Measurements from ENCODE around the gene SLITRK2.

Gene SLITRK2, protein sequence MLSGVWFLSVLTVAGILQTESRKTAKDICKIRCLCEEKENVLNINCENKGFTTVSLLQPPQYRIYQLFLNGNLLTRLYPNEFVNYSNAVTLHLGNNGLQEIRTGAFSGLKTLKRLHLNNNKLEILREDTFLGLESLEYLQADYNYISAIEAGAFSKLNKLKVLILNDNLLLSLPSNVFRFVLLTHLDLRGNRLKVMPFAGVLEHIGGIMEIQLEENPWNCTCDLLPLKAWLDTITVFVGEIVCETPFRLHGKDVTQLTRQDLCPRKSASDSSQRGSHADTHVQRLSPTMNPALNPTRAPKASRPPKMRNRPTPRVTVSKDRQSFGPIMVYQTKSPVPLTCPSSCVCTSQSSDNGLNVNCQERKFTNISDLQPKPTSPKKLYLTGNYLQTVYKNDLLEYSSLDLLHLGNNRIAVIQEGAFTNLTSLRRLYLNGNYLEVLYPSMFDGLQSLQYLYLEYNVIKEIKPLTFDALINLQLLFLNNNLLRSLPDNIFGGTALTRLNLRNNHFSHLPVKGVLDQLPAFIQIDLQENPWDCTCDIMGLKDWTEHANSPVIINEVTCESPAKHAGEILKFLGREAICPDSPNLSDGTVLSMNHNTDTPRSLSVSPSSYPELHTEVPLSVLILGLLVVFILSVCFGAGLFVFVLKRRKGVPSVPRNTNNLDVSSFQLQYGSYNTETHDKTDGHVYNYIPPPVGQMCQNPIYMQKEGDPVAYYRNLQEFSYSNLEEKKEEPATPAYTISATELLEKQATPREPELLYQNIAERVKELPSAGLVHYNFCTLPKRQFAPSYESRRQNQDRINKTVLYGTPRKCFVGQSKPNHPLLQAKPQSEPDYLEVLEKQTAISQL

DNA sequence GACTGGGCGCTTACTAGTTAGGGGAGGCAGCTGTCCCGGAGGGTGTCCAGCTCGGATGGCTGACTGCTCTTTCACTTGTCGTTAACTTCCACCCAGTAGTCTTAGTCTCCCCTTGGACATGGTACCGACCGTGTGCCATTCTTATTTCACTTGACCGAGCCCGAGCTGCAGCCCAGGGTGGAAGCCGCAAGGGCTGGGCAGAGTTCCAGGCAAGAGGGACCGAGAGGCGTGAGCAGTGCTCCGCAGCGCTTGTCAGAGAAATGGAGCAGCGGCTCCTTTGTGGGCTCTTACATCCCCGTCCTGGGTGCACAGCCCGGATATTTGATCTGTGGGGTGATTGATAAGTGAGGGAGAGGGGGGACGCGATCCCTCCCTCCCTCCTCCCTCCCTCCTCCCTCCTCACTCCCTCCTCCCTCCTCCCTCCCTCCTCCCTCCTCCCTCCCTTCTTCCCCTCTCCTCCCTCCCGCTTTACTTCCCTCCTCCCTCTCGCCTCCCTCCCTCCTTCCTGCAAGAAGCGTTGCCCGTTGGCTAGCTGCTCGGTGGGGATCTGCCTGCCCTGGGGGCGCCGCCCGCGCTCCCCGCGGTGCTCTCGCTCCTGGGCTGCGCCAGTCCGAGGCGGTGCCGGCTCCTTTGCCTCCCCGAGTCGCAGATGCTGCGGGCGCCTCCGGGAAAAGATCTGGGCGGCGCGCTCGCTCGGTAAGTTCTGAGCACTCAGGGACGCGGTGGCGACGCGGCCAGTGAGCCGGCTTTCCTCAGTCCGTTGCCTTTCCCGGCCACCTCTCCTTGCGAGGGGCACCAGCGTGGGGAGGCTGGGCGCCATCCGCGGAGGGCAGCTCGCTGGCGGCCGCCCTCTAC lies at the start of gene SLITRK2:
Gene SLITRK2 (plus strand): TSS at position 499 of the 855 bp plus-strand sequence. CDS start 4,597 bp downstream, outside the sequence.
- no peak for DNase-seq (ENCODE audit: low read depth in 2 of 2)

DNA sequence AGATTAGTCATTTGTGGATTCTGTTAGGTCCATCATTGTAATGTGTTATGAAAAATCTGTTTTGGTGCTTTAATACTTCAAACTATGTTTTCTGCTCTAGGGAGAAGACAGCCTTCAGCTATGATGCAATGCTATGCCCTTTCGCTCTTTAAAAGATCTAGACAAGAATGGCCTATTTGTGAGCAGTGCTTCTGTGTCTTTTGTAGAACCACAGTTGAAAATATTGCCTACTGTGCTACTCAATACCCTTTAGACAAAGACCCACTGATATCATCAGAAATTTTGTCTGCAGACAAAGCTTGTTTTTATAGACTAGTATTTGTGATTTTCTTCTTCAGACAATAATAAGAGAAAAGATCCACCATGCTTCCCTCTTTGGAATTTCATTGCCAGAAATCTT lies 44.6 kb upstream of the SLITRK2 start:
- no peak for DNase-seq (ENCODE audit: low read depth in 2 of 2)

DNA sequence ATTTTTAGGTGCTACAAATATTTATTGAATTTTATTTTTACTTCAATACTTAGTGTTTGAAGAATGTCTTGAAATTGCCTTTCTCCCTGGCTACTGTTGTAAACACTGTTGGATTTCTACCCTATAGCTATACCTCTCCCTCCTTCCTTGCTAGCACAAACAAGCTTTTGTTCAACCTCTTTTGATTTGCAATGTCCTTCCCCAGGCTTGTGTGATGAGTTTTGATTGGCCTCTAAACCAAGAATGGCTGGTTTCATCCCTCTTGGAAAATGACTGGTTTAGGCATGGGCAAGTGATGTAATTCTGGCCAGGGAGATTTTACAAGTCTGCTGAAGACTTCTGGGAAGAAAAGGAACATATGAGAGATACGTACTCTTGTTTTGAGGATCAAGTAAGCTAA lies 25.3 kb upstream of the SLITRK2 start:
- no peak for DNase-seq (ENCODE audit: low read depth in 2 of 2)

DNA sequence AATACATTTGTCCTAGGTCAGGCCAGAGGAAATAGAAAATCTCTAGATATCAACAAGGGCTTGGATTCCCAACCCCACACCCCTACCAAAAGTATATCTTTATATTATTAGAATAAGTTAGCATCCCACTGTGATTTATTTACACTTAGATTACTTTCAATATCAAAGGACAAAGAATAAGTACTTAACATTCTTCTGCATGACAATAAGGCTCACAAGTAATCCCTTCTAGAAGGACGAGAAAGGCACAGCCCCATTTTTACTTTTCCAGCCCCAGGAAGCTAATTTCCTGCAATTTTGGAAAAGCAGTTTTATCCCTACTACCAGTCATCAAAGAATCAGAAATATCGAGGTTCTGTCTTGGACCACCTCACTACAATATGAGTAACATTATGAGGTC lies 14.1 kb upstream of the SLITRK2 start:
- DNase-seq (ENCODE audit: low read depth in 2 of 2): no peak

DNA sequence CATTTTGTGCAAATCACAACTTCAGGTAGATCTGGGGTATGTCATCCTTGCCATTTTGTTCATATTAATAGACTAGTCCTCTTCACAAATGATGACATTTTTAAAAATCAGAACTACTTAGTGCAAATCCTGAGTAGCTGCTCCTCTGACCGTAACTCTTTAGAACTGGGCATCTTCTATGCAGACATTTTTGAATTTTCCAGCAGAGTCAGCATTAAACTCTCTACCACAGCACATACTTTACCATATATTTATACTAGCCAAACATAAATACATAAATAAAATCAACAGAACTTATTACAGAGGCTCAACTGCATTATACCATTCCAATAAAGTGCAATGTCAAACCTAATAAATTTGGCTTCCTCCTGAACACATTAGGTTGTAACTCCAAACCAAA lies 4.5 kb upstream of the SLITRK2 start:
- no peak for DNase-seq (ENCODE audit: low read depth in 2 of 2)

DNA sequence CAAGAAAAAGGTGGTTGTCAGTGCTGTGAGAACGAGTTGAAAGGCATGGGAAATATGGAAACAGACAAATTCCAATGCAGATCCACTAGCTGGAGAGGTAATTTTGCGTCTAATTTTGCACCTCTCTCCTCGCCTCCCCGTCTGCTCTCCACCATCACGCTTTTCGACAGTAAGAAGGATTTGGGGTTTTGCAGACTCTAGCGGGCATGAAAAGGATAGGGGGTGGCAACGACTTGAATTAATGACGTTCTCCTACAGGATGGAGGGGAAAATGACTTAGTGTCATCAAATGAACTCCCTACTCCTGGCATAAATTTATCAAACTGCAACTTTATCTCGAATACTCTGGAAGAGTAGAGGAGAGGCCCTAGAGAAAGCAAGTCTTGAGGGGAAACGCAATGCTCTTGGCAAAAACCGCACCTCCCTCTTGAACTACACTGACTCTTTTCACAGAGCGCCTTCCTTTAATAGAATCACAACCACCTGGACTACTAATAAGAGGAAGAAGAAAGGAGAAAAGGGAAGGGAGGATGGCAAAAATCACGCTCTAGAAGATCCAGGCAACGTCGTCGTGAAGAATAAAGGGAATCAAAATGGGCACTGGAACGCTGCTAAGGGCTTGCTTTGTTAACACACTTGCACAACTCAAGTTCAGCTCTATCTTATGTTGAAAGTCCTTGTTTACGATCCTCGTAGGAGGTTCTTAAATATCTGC lies 871 bp upstream of the SLITRK2 start:
- no peak for DNase-seq (ENCODE audit: low read depth in 2 of 2)

DNA sequence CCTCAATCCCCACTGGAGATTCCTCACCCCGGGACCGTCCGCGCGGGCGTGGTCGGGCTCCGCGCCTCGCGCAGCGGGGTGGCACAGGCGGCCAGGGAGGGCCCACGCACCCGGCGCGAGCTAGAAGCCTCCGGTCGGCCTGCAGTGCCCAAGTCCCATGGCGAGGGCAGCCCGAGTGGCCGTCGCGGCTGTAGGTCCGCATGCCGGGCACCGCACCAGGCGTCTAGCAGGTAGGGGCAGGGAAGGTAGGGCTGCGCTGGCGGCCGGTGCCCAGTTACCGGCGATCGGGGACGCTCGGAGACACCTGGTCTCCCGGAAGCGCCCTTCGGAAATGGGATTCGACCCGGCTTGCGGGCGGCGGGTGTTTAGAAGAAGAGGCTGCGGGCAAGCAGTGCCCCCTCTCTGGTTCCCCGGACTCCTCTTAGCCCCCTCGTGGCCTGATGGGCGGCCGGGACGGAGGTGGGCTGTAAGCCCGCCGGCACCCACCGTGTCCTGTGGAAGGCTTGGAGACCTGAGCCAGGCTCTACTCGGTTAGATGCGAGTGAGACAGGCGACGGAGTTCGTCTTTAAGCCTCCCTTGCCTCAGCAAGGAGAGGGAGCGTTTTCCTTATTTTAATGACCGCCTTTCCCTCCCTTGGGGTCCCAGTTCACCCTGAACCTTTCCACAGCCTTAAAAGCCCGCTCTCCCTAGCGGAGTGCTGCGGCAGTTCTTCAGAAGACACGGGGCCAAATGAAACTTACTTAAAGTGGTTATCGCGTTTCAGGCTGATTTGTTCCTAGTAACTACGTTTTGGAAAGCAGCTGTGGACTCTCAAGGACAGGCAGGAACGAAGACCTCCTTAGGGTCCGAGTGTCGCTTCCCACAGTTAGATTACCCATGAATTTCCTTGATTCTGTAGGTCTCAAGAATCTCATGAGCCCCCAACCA lies 821 bp downstream of the SLITRK2 start:
- DNase-seq (ENCODE audit: low read depth in 2 of 2): no peak

DNA sequence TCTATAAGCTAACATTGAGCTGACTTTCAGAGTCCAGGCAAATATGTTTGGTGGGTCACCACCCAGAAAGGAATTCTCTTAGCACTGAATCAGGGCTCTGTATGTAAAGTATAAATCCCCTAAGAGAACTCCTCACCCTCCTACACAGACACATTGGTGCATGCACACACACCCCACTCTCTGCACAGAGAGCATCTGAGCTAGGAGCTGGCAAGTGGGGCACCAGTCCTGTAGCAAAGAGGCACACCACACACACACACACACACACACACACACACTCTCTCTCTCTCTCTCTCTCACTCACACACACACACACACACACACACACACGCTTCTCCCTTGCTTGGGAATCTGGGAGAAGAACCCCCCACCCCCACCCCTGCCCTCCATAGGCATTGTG lies 3.2 kb downstream of the SLITRK2 start:
- no peak for DNase-seq (ENCODE audit: low read depth in 2 of 2)

DNA sequence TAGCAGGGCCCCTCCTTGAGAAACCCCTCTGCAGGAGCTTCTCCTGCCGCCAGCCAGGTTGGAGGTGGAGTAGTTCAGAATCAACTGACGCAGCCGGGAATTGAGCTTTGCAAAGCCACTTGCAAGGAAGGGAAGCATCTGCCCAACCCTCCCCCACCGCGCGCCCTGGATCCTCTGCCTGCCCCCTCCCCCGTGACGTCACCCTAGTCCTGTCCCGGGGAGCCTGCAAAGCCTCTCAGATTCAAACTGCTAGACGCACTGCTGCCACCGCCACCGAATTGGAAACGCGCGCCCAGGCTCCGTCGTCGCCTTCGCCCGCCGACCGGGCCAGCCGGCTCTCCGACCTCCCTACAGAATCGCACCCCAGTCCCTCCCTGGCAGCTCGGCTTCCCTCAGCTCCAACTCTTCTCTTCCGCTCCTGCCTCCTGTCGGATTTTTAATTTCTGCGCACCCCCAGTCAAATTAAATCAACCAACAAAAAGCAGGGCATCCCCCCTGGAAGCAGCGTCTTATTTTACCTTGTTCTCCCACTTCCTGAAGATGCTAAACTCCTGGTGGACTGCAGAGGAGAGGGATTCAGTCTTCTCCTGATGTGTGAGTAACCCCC lies 3.8 kb downstream of the SLITRK2 start:
- DNase-seq (ENCODE audit: low read depth in 2 of 2): no peak

DNA sequence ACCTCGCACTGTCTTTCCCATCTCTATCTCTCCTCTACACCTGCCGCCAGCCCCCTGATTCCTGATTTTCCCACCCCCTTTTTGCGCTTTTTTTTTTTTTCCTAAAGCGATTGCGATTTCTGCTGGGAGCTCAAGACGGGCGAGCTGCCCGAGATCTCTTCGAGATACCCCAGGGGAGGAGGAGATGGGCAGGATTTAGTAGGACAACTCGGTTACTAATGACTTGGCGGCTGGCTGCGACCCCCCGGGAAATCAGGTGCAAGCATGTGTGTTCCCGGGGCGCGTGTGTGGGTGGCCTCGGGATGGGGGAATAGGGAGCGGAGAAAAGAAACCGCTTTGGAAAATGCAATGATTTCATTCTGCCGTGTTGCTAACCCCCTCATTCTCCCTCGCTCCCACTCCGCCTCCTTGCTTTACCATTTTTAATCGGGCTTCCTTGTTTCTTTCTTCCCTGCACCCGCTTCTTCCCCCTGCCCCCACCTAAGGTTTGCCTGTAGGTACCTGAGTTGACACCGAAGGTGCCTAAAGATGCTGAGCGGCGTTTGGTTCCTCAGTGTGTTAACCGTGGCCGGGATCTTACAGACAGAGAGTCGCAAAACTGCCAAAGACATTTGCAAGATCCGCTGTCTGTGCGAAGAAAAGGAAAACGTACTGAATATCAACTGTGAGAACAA lies 4.4 kb downstream of the SLITRK2 start:
- no peak for DNase-seq (ENCODE audit: low read depth in 2 of 2)

DNA sequence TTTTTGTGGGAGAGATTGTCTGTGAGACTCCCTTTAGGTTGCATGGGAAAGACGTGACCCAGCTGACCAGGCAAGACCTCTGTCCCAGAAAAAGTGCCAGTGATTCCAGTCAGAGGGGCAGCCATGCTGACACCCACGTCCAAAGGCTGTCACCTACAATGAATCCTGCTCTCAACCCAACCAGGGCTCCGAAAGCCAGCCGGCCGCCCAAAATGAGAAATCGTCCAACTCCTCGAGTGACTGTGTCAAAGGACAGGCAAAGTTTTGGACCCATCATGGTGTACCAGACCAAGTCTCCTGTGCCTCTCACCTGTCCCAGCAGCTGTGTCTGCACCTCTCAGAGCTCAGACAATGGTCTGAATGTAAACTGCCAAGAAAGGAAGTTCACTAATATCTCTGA lies 5.5 kb downstream of the SLITRK2 start:
- DNase-seq (ENCODE audit: low read depth in 2 of 2): no peak

DNA sequence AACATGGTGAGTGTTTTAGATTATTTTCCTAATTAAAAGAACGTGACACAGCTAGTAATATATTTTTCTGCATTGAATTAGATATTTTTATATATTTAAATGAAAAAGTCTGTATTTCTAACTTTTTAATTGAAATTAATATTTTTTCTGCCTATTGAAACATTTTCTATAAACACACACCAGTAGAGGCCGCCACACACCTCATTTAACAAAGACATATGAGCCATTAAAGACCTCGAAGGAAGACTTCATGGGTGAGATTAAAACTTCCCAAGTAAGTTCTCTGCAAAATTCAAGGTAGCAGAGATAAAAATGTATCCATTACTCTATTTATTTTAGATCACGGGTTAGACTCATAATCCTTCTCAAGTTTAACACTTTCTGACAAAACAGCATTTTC lies 8.3 kb downstream of the SLITRK2 start:
- DNase-seq (ENCODE audit: low read depth in 2 of 2): no peak

DNA sequence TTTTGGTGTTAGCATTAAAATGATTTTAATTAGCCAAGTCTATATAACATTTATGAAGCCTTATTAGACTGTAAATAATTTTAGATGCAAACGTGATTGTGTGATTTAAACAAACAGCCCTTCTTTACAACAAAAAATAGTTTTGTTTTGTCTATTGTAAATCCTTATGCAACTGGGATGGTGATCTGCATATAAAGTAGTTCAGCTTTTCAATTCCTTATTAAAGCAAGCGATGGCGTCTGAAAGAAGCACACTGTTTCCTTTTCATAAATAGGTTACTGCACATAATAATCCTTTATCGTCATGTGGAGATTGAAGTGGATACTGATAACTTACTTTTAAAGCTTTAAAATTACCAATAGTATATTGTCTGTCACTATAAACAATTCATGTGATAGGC lies 8.8 kb downstream of the SLITRK2 start:
- no peak for DNase-seq (ENCODE audit: low read depth in 2 of 2)

DNA sequence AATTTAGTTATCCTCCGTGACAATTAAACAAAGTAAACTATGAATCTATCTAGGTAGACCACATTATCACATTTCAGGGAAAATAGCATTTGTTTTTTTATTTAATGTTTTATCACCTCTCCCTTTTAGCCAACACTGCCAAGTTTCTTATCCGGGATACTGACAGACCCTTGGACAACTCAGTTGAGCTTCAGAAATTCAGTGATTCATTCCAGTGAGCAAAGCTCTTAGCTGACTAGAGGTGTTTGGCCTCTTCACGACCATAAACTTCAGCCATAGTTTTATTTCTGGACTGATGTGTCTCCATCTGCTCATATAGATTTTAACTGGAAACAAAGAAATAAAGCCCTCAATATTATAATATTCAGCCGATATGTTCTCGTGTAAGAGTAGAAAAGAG lies 15.2 kb downstream of the SLITRK2 start:
- DNase-seq (ENCODE audit: low read depth in 2 of 2): no peak

DNA sequence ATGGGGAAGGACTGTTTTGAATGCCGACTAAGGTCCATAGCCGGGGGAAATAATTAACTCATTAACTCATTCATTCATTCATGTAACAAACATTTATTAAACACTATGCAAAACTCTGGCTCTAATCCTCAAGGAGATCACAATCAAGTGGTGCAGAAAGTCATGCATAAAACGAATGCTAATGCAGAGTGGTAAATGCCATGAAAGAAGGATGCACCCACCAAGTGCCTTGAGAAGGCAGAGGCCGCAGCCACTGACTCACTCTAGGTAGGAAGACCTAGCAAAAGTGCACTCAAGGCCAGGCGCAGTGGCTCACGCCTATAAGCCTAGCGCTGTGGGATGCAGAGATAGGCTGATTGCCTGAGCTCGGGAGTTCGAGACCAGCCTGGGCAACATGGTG lies 22.9 kb downstream of the SLITRK2 start:
- no peak for DNase-seq (ENCODE audit: low read depth in 2 of 2)

DNA sequence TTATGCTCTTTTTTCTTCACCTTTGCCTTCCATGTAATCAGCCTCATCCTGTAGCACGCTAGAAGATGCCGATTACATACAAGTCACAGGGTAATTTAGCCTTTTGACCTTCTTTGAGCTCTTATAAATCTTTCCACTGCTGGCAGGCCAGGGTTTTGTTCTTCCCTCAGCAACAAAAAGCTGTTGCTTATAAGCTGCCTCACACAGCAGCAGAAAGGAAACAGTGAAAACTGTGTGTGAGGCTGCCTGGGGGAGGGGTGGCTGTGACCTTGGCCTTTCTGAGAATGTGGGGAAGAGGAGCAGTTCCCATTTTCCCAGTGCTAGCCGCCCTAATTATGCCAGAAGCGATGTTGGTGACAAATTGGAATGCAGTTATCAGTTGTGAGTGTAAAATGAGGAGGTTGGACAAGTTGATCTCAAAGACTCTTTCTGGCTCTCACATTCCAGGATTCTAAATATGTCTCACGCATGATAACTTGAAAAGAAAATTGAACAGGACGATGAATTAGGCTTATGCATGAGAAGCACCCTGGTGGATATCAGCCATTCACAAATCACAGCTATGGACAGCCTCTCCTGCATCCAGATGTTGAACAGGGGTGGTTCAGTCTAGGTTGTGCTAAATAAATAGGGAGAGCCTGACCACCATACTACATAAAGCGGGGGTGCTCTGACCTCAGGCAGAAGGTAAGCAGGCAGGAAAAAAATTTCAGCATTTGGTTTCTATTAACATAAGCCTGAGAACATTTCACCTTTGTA lies 25.7 kb downstream of the SLITRK2 start:
- DNase-seq (ENCODE audit: low read depth in 2 of 2): no peak

DNA sequence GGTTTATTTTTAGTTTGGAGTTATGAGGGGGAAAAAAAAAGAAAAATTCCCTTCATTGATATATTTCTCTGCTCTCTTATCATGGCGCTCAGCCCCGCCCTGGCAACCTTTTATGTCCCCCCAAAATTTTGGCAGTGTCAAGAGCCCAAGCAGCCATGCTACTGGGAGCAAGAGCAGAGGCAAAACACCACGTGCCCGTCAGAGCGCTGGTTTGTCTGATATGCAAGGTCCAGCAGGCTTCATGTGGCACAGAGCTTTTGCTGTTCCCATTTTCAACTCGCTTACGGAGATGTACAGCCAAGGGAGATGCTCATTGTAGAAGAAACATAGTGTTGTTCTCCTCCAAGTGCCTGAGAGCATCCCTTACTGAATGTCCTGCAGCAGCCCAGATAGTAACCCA lies 27.3 kb downstream of the SLITRK2 start:
- DNase-seq (ENCODE audit: low read depth in 2 of 2): no peak

DNA sequence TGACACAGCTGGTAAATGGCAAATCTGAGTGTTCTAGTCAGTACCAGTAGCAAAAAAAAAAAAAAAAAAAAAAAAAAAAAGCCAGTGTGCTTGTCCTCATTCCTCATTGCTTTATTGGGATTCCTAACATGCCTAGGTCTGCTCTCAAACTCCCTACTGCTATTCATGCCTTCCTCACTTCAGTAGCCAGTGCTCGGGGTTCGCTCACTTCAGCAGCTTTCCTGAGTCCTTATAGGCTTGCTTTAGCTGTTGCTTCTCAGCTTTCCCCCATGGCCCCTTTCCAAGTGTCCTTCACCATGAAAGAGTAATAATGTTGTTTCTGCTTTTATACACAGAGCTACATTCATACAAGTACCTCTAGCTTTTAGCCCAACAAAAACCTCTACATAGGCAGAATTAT lies 30.8 kb downstream of the SLITRK2 start:
- no peak for DNase-seq (ENCODE audit: low read depth in 2 of 2)

DNA sequence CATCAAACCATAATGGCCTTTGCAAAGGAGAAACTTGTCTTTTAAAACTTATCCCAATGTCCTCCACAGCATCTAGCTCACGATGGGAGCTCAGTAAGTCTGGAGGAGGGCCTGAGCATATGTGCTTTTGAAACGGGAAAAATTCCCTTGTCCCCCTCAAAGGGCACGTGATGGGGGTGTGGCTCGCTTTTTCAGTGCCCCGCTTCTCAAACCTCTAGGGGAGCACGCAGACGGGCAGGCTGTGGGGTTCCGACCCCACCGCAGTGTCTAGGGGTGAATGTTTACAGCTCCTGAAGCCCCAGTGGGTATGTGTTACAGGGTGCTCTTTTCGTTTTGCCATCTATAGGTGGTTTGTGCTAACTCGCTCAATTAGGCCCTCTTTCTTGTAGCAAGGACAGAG lies 31.2 kb downstream of the SLITRK2 start:
- no peak for DNase-seq (ENCODE audit: low read depth in 2 of 2)
